ENCODE measurements around the gene GAPDHS.

- TF ChIP-seq CTCF (IDR thresholded peaks at IDR 0.05), result no peak
- no peak for TF ChIP-seq EZH2 (IDR thresholded peaks at IDR 0.05; ENCODE audit: borderline replicate concordance, insufficient read depth, low read depth, low read length, poor library complexity, severe bottlenecking)
Measured at GRCh38 chr19:35501684-35502083, 31.6 kb upstream of the GAPDHS start.

All from B cell (primary cell).